MM.1S (cell line): ENCODE measurements around the gene DAAM1.

Source experiments
- DNase-seq: peaks from one replicate; pipeline ENCODE4 v3.0.0-alpha.2; 2015
- H2AFZ ChIP-seq: fragments of 300-600 bp; sonication (generic); 2 replicates; pipeline ENCODE4 v1.6.0; 2016; ENCODE audit warnings: antibody characterized with exemption, low read length
- H3F3A ChIP-seq: fragments of 300-600 bp; sonication (generic); 2 replicates; pipeline ENCODE4 v1.6.1; 2016; ENCODE audit warnings: mild to moderate bottlenecking, antibody characterized with exemption, low read length, moderate library complexity, mixed read lengths; ENCODE audit not compliant: insufficient read depth
- H3K27ac ChIP-seq: fragments of 300-600 bp; sonication (generic); 2 replicates; pipeline ENCODE4 v1.5.1; 2016; ENCODE audit warnings: mild to moderate bottlenecking, low read length
- H3K27me3 ChIP-seq: fragments of 300-600 bp; sonication (generic); replicated peaks from 2 replicates; pipeline ENCODE4 v1.6.0; 2016; ENCODE audit warnings: low read length; ENCODE audit not compliant: insufficient read depth
- H3K36me3 ChIP-seq: fragments of 300-600 bp; sonication (generic); replicated peaks from 2 replicates; pipeline ENCODE4 v1.6.1; 2016; ENCODE audit warnings: mild to moderate bottlenecking, low read length, mixed read lengths; ENCODE audit not compliant: insufficient read depth
- H3K4me1 ChIP-seq: fragments of 300-600 bp; sonication (generic); 2 replicates; pipeline ENCODE4 v1.6.1; 2016; ENCODE audit warnings: low read length, mixed read lengths
- H3K4me2 ChIP-seq: fragments of 300-600 bp; sonication (generic); 2 replicates; pipeline ENCODE4 v1.6.0; 2016; ENCODE audit warnings: low read depth, low read length
- H3K4me3 ChIP-seq: fragments of 300-600 bp; sonication (generic); 2 replicates; pipeline ENCODE4 v1.5.1; 2016; ENCODE audit warnings: low read length, mixed read lengths
- H3K79me2 ChIP-seq: fragments of 300-600 bp; sonication (generic); 2 replicates; pipeline ENCODE4 v1.6.1; 2016; ENCODE audit warnings: mixed run types, low read length, mixed read lengths
- H3K9ac ChIP-seq: fragments of 300-600 bp; sonication (generic); 2 replicates; pipeline ENCODE4 v1.6.1; 2016; ENCODE audit warnings: low read length, mixed read lengths
- H3K9me2 ChIP-seq: fragments of 300-600 bp; sonication (generic); replicated peaks from 2 replicates; pipeline ENCODE4 v1.6.1; 2016; ENCODE audit warnings: mild to moderate bottlenecking, low read length, mixed read lengths; ENCODE audit not compliant: insufficient read depth
- H3K9me3 ChIP-seq: fragments of 300-600 bp; sonication (generic); replicated peaks from 2 replicates; pipeline ENCODE4 v1.6.1; 2016; ENCODE audit warnings: mild to moderate bottlenecking, low read length, mixed read lengths; ENCODE audit not compliant: insufficient read depth
- H4K20me1 ChIP-seq: fragments of 300-600 bp; sonication (generic); 2 replicates; pipeline ENCODE4 v1.6.1; 2016; ENCODE audit warnings: mild to moderate bottlenecking, low read length, moderate library complexity, mixed read lengths; ENCODE audit not compliant: insufficient read depth
- EZH2 ChIP-seq: fragments of 300-600 bp; sonication (generic); optimal IDR thresholded peaks from 2 replicates; pipeline ENCODE3; 2017; ENCODE audit warnings: low read depth, mild to moderate bottlenecking, antibody characterized with exemption, low read length, mixed read lengths
- EZH2phosphoT487 ChIP-seq: fragments of 300-600 bp; sonication (generic); IDR thresholded peaks from 2 replicates; pipeline ENCODE4 v1.6.1; 2018; ENCODE audit warnings: antibody characterized with exemption, low read length
- TF ChIP-seq, protein P1 (sequence below): fragments of 300-600 bp; sonication (generic); IDR thresholded peaks from 2 replicates; pipeline ENCODE4 v1.5.1; 2016; ENCODE audit warnings: antibody characterized with exemption, low read length, mixed read lengths

The DAAM1 gene

DNA sequence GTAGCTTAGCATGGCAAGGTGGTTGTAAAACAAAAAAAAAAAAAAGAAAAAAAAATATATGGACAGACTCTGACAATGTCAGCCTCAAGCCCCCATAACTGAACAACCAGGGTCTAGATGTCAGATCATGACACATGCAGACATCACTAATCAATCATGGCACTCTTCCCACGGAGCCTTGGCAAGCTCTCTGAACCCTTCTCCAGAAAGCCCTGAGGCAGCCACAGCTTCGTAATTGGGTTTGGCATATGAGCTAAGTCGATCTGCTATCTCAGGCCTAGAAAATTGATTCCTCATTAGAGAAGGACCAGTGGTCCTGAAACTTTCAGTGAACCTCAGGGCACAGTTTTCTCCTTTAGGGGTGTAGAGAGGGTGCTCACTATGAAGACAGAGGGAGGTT is 164.5 kb downstream of the DAAM1 start:
- Histone ChIP-seq H3K9me2 (no peaks in the 10 kb centered on the region), H4K20me1 (no peaks in the 10 kb centered on the region), H3K4me2 (no peak overlapping the region), H3K4me3 (no peak overlapping the region), H3K4me1 (no peaks in the 10 kb centered on the region), H3K27me3 (no peaks in the 10 kb centered on the region), H3F3A (no peaks in the 10 kb centered on the region), H3K27ac (no peak overlapping the region), H3K9me3 (no peaks in the 10 kb centered on the region), H3K36me3 (no peaks in the 10 kb centered on the region), H3K9ac (no peak overlapping the region), H2AFZ (no peak overlapping the region), H3K79me2 (no peaks in the 10 kb centered on the region)
- DNase-seq = no peak
- TF ChIP-seq, protein P1, sequence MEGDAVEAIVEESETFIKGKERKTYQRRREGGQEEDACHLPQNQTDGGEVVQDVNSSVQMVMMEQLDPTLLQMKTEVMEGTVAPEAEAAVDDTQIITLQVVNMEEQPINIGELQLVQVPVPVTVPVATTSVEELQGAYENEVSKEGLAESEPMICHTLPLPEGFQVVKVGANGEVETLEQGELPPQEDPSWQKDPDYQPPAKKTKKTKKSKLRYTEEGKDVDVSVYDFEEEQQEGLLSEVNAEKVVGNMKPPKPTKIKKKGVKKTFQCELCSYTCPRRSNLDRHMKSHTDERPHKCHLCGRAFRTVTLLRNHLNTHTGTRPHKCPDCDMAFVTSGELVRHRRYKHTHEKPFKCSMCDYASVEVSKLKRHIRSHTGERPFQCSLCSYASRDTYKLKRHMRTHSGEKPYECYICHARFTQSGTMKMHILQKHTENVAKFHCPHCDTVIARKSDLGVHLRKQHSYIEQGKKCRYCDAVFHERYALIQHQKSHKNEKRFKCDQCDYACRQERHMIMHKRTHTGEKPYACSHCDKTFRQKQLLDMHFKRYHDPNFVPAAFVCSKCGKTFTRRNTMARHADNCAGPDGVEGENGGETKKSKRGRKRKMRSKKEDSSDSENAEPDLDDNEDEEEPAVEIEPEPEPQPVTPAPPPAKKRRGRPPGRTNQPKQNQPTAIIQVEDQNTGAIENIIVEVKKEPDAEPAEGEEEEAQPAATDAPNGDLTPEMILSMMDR = no peak
- TF ChIP-seq EZH2phosphoT487 = no peak
- TF ChIP-seq EZH2 = no peak

DNA sequence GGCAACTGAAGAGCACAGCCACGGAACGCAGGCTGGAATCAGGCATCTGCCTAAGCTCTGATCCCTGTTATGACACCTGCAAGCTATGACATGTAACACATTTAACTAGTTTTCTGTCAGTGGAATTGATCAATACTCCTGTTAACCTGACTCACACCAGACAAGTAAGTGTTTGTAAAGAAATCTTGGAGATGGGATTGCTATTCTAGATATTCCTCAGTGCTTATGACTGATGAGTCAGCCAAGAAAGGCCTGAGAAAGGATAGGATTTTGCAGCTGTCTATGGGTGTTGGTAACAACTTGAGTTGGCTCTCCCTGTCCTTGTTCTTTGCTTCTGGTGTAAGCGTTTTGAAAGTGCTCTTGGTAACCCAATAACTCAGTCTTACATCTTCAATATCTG is 166.2 kb downstream of the DAAM1 start:
- Histone ChIP-seq H3K4me1 (0 out of 2 replicates have a peak, but pooled peaks cover 4% of the 10 kb centered on the region), H3K4me2 (no peak overlapping the region), H3F3A (no peaks in the 10 kb centered on the region), H3K27me3 (no peaks in the 10 kb centered on the region), H2AFZ (no peak overlapping the region), H3K27ac (no peak overlapping the region), H3K36me3 (no peaks in the 10 kb centered on the region), H3K79me2 (no peaks in the 10 kb centered on the region), H3K9me2 (no peaks in the 10 kb centered on the region), H3K9ac (no peak overlapping the region), H4K20me1 (no peaks in the 10 kb centered on the region), H3K4me3 (no peak overlapping the region), H3K9me3 (no peaks in the 10 kb centered on the region)
- no peak for DNase-seq
- TF ChIP-seq EZH2 (no peak), EZH2phosphoT487 (no peak)
- TF ChIP-seq, protein P1 = no peak

DNA sequence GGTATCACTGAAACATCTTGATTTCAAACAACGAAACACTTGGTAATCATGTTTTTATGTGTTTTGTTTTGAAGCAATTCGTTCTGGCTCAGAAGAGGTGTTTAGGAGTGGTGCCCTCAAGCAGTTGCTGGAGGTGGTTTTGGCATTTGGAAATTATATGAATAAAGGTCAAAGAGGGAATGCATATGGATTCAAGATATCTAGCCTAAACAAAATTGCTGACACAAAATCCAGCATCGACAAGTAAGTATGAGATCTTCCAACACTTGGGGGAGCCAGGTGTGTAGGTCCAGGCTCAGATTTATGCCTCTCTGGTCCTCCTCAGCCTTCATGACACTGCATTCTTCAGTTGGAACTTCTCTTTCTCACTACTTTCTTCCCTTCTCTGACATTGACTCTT is 166.6 kb downstream of the DAAM1 start:
- TF ChIP-seq EZH2phosphoT487 (no peak), EZH2 (no peak)
- TF ChIP-seq, protein P1 = no peak
- no peaks in the 10 kb centered on the region for H3K9me3 ChIP-seq
- H3K4me1 ChIP-seq = 0 out of 2 replicates have a peak, but pooled peaks cover 4% of the 10 kb centered on the region
- H4K20me1 ChIP-seq = no peaks in the 10 kb centered on the region
- H3K9me2 ChIP-seq = no peaks in the 10 kb centered on the region
- no peak overlapping the region for H2AFZ ChIP-seq
- H3K4me2 ChIP-seq = no peak overlapping the region
- H3K36me3 ChIP-seq = no peaks in the 10 kb centered on the region
- H3K79me2 ChIP-seq = no peaks in the 10 kb centered on the region
- H3K9ac ChIP-seq = no peak overlapping the region
- no peak overlapping the region for H3K27ac ChIP-seq
- H3K4me3 ChIP-seq = no peak overlapping the region
- DNase-seq = no peak
- no peaks in the 10 kb centered on the region for H3K27me3 ChIP-seq
- no peaks in the 10 kb centered on the region for H3F3A ChIP-seq
